Muscle of back (tissue), 11 donors: ENCODE data around the gene COX4I1. TPM values are rescaled to one million over a fixed set of nuclear protein-coding genes. Genes with fewer than 3 reads are reported as not detected.
A peak's percentile ranks its signal among the peaks of the same experiment; 100 is the strongest.

Experiments used
- DNase-seq, 3 donors: peaks; one replicate each; pipeline versions ENCODE4 v3.0.0 to v3.0.0-alpha.2; 2013
- polyA plus RNA-seq, 10 donors: library from polyadenylated mRNA; unstranded; fragments of 120-200 nt; gene quantifications; one replicate each; pipeline ENCODE4 v1.2.1, GENCODE V29; 2013; ENCODE audit not compliant: insufficient read length in 10 of 10

COX4I1 gene
- polyA plus RNA-seq, 10 donors: 332 to 475 (median 380) TPM

- DNase-seq: no peak
Measured at GRCh38 chr16:85762970-85763369, 36.5 kb upstream of the COX4I1 start.

- no peak for DNase-seq
Measured at GRCh38 chr16:85763616-85764015, 35.9 kb upstream of the COX4I1 start.

GRCh38 chr16:85765211-85765610 is 34.3 kb upstream of the COX4I1 start:
- no peak for DNase-seq

GRCh38 chr16:85765767-85766166 is 33.7 kb upstream of the COX4I1 start:
- DNase-seq: no peak

GRCh38 chr16:85767531-85767930 is 32.0 kb upstream of the COX4I1 start:
- peak in 1 of 3 donors; percentile 62 for DNase-seq

- DNase-seq: no peak
Measured at GRCh38 chr16:85768199-85768598, 31.3 kb upstream of the COX4I1 start.

GRCh38 chr16:85770741-85771140 is 28.8 kb upstream of the COX4I1 start:
- no peak for DNase-seq

GRCh38 chr16:85773044-85773443 is 26.5 kb upstream of the COX4I1 start:
- DNase-seq: no peak

- no peak for DNase-seq
Measured at GRCh38 chr16:85774136-85774535, 25.4 kb upstream of the COX4I1 start.

GRCh38 chr16:85774811-85775210 is 24.7 kb upstream of the COX4I1 start:
- no peak for DNase-seq

GRCh38 chr16:85777583-85778310 is 21.7 kb upstream of the COX4I1 start:
- no peak for DNase-seq

- no peak for DNase-seq
Measured at GRCh38 chr16:85778873-85779272, 20.6 kb upstream of the COX4I1 start.

GRCh38 chr16:85780281-85780680 is 19.2 kb upstream of the COX4I1 start:
- DNase-seq: no peak

- no peak for DNase-seq
Measured at GRCh38 chr16:85781156-85781555, 18.3 kb upstream of the COX4I1 start.

- DNase-seq: no peak
Measured at GRCh38 chr16:85781695-85782370, 17.7 kb upstream of the COX4I1 start.

- no peak for DNase-seq
Measured at GRCh38 chr16:85782451-85782850, 17.0 kb upstream of the COX4I1 start.

- DNase-seq: no peak
Measured at GRCh38 chr16:85783441-85783840, 16.1 kb upstream of the COX4I1 start.

GRCh38 chr16:85784813-85785212 is 14.7 kb upstream of the COX4I1 start:
- DNase-seq: no peak

- DNase-seq: no peak
Measured at GRCh38 chr16:85785927-85786326, 13.6 kb upstream of the COX4I1 start.

- no peak for DNase-seq
Measured at GRCh38 chr16:85788819-85789218, 10.7 kb upstream of the COX4I1 start.

- no peak for DNase-seq
Measured at GRCh38 chr16:85789773-85790172, 9.7 kb upstream of the COX4I1 start.

- DNase-seq: no peak
Measured at GRCh38 chr16:85793662-85794298, 5.7 kb upstream of the COX4I1 start.

- no peak for DNase-seq
Measured at GRCh38 chr16:85794696-85795095, 4.8 kb upstream of the COX4I1 start.
